ENCODE data around the gene HOGA1.
A peak's percentile ranks its signal among the peaks of the same experiment; 100 is the strongest.
"Not testable (repeated sequence)": the region's sequence is repeated elsewhere in the genome, so short reads cannot be mapped to it uniquely, and the experiment has no call there.

The HOGA1 gene

GRCh38 chr10:97555541-97555940 lies 28.6 kb upstream of the HOGA1 start:
- not testable (repeated sequence) for DNase-seq

- not testable (repeated sequence) for DNase-seq
These were observed 23.3 kb upstream of the HOGA1 start for GRCh38 chr10:97560731-97561381.

- not testable (repeated sequence) for DNase-seq
These were observed 22.7 kb upstream of the HOGA1 start for GRCh38 chr10:97561386-97562077.

GRCh38 chr10:97562329-97562728 lies 21.9 kb upstream of the HOGA1 start:
- DNase-seq, result not testable (repeated sequence)

- DNase-seq, result no peak
These were observed 20.9 kb upstream of the HOGA1 start for GRCh38 chr10:97563337-97563736.

- DNase-seq, result no peak
These were observed 19.4 kb upstream of the HOGA1 start for GRCh38 chr10:97564776-97565175.

- no peak for DNase-seq
These were observed 17.7 kb upstream of the HOGA1 start for GRCh38 chr10:97566336-97566996.

GRCh38 chr10:97567891-97568290 lies 16.3 kb upstream of the HOGA1 start:
- no peak for DNase-seq

GRCh38 chr10:97570146-97570788 lies 13.9 kb upstream of the HOGA1 start:
- DNase-seq, result no peak

- no peak for DNase-seq
These were observed 13.3 kb upstream of the HOGA1 start for GRCh38 chr10:97570789-97571471.

- no peak for DNase-seq
These were observed 12.6 kb upstream of the HOGA1 start for GRCh38 chr10:97571622-97572021.

- peak in 3 of 6 experiments; percentile 4 to 17 (median 8) for DNase-seq
These were observed 11.8 kb upstream of the HOGA1 start, which contains the start of gene ANKRD2 for GRCh38 chr10:97572214-97572989. Gene ANKRD2 (plus strand): TSS chr10:97572779. CDS start chr10:97572789, 10 bp downstream.

GRCh38 chr10:97573021-97573420 lies 11.2 kb upstream of the HOGA1 start:
- DNase-seq, result no peak

GRCh38 chr10:97573672-97574071 lies 10.5 kb upstream of the HOGA1 start:
- DNase-seq, result no peak

- DNase-seq, result no peak
These were observed 9.6 kb upstream of the HOGA1 start for GRCh38 chr10:97574374-97575126.

GRCh38 chr10:97575127-97575668 lies 9.0 kb upstream of the HOGA1 start:
- DNase-seq, result no peak

- not testable (repeated sequence) for DNase-seq
These were observed 7.7 kb upstream of the HOGA1 start for GRCh38 chr10:97576487-97576886.

- no peak for DNase-seq
These were observed 6.5 kb upstream of the HOGA1 start for GRCh38 chr10:97577701-97578100.

- DNase-seq, result no peak
These were observed 5.9 kb upstream of the HOGA1 start for GRCh38 chr10:97578171-97578844.

Measured in stimulated activated naive CD4-positive, alpha-beta T cell (primary cell).